HEK293T (cell line): ENCODE results near the gene ITGAE.

Source experiments
- BHLHE40 ChIP-seq: fragments of 450-650 bp; IDR thresholded peaks from 2 replicates; pipeline ENCODE4 v1.6.1; 2016; ENCODE audit warnings: mild to moderate bottlenecking, moderate library complexity, borderline replicate concordance
- FOXA1 ChIP-seq: fragments of 450-650 bp; IDR thresholded peaks from 2 replicates; pipeline ENCODE4 v1.6.1; 2016; ENCODE audit warnings: mild to moderate bottlenecking
- FOXK2 ChIP-seq: fragments of 450-650 bp; IDR thresholded peaks from 2 replicates; pipeline ENCODE4 v1.6.1; 2016; ENCODE audit warnings: mild to moderate bottlenecking
- HDGF ChIP-seq: fragments of 450-650 bp; IDR thresholded peaks from 2 replicates; pipeline ENCODE4 v1.6.1; 2017; ENCODE audit warnings: antibody characterized with exemption, borderline replicate concordance
- SP1 ChIP-seq: fragments of 450-650 bp; IDR thresholded peaks from 2 replicates; pipeline ENCODE4 v1.6.1; 2017

DNA sequence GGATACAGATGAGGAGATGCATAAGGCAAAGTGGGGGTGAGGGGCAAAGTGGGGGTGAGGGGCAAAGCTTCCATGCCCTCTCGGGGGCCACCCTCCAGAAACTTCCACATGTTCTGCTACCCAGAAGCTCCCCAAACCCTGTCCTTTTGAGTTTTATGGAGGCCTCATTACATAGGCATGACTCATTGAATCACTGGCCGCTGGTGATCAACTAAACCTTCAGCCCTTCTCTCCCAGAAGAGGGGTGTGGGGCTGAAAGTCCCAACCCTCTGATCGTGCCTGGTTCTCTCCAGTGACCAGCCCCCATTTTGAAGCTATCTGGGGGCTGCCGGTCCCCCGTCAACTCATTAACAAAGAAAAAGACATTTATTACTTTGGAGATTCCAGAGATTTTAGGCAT lies 27.5 kb downstream of the ITGAE start:
- TF ChIP-seq HDGF (no peak), FOXA1 (no peak), FOXK2 (no peak), BHLHE40 (no peak), SP1 (no peak)
